Heart right ventricle (tissue), 16 donors: ENCODE data around the gene NUP88. TPM values are rescaled to one million over a fixed set of nuclear protein-coding genes. Genes with fewer than 3 reads are reported as not detected.

Experiments used
- ATAC-seq, 8 donors: fragments of 200-7000 bp; cut with Tn5 transposase; one replicate each; pipeline ENCODE4 v1.9.1; 2020; ENCODE audit warnings: mild to moderate bottlenecking in 8 of 8, moderate library complexity in 8 of 8, moderate number of reproducible peaks in 1 of 8
- DNase-seq, 2 donors: peaks; one replicate each; pipeline ENCODE4 v3.0.0-alpha.2; 2020
- H3K27ac ChIP-seq, 10 donors: fragments of 200-600 bp; sonication (generic) in 2 of 10; one replicate each; pipeline versions ENCODE4 v1.5.0 to v1.8.0; 2020 to 2022; ENCODE audit warnings: mild to moderate bottlenecking in 3 of 10
- H3K27me3 ChIP-seq, 7 donors: fragments of 200-600 bp; one replicate each; pipeline ENCODE4 v1.8.0; 2021 to 2022; ENCODE audit warnings: mild to moderate bottlenecking in 2 of 7
- H3K36me3 ChIP-seq, 9 donors: fragments of 200-600 bp; sonication (generic) in 1 of 9; one replicate each; pipeline versions ENCODE4 v1.5.0 to v1.8.0; 2020 to 2022; ENCODE audit warnings: mild to moderate bottlenecking in 2 of 9
- H3K4me1 ChIP-seq, 9 donors: fragments of 200-600 bp; sonication (generic) in 1 of 9; one replicate each; pipeline versions ENCODE4 v1.5.0 to v1.8.0; 2020 to 2022; ENCODE audit warnings: mild to moderate bottlenecking in 4 of 9
- H3K4me3 ChIP-seq, 10 donors: fragments of 200-600 bp; sonication (generic) in 2 of 10; one replicate each; pipeline versions ENCODE4 v1.5.0 to v1.8.0; 2020 to 2022; ENCODE audit warnings: mild to moderate bottlenecking in 7 of 10, moderate library complexity in 2 of 10
- H3K9me3 ChIP-seq, 11 donors: fragments of 200-600 bp in 10 of 11; sonication (generic) in 2 of 11; one replicate each; pipeline versions ENCODE4 v1.5.0 to v1.8.0; 2013 to 2022; ENCODE audit warnings: mild to moderate bottlenecking in 2 of 11, control low read depth in 1 of 11, moderate library complexity in 1 of 11
- WGBS, 2 donors: extraction: QIAGEN DNeasy Blood & Tissue Kit; methylation state at CpG; one replicate each; pipeline ENCODE4 v1.1.7; 2013; ENCODE audit warnings: inconsistent platforms in 1 of 2; 5-methylcytosine and 5-hydroxymethylcytosine counted together
- intact Hi-C, 10 donors: fragments of 100-400 bp; cut with DNase I; formaldehyde crosslinking; loops; one replicate each; pipeline versions ENCODE4 v1.11.1 to v1.14.2; 2022
- polyA plus RNA-seq, 2 donors: library from polyadenylated mRNA; stranded (reverse); fragments of 200-250 nt; gene quantifications; one replicate each; pipeline ENCODE4 v1.2.3, GENCODE V29; 2013
- total RNA-seq, 10 donors: library from RNA; stranded (reverse); fragmentation: NEBNext Ultra II Directional in 3 of 10; extraction: Animal tissue kit (Norgen Biotek cat#: 25700) in 3 of 10; gene quantifications; one replicate each; pipeline versions ENCODE4 v1.2.1 to v1.2.4, GENCODE V29; 2021 to 2023
- TF ChIP-seq, protein P1 (sequence below), 9 donors: fragments of 200-600 bp; sonication (generic) in 2 of 9; IDR thresholded peaks; one replicate each; pipeline versions ENCODE4 v1.5.0 to v1.8.0; 2021 to 2022; ENCODE audit warnings: antibody characterized with exemption in 9 of 9, mild to moderate bottlenecking in 5 of 9, moderate library complexity in 1 of 9
- donor health status: Arrhythmogenic right ventricular cardiomyopathy.
- donor health status: ischemic (EF 13 %, LVEDD 7.1; RV severe dilation, severe dysfunction).
- donor health status: healthy with polysubstance abuse.
- donor health status: DM: no; HTN: yes; CAD: no.
- donor health status: DM: no; HTN: no; CAD: no.
- donor health status: ischemic (EF 25% LVEDD 6.9; RV normal size, moderate dysfunction).
- donor health status: ischemic (EF 25% LVEDD 5.7; RV mildly dilated, moderate dysfunction).
- donor health status: healthy.
- donor health status: DM: yes; HTN: yes; CAD: no.
- donor health status: Ischemic cardiomyopathy.
- donor health status: ischemic (EF 35%, LVEDD 5.7; RV mildly dilated, moderate dysfunction).
- donor health status: nonischemic (EF 11% LVEDD 7.7; RV severe dilation, severe dysfunction).
- donor health status: DM: yes; HTN: yes; CAD: no.
- donor health status: PGD.
- donor health status: ischemic (EF 29% LVEDD 5.4; RV normal size, mild dysfunction).
- donor health status: nonischemic (EF 23%, LVEDD 6.1; RV moderate dilation, normal function).

Gene NUP88
- total and polyA plus RNA-seq, 12 donors = 23.3 to 59.7 (median 35.5) TPM

- ATAC-seq (no peak), DNase-seq (no peak)
- 89 to 95% methylated on average over 11 of the region's 11 CpGs for WGBS, 2 donors
- Histone ChIP-seq H3K27me3 (no peaks in the 10 kb centered on the region), H3K4me3 (no peak overlapping the region), H3K4me1 (no peaks in the 10 kb centered on the region), H3K27ac (no peak overlapping the region), H3K36me3 (peaks cover 6 to 100% (median 80%) of the 10 kb centered on the region in 9 donors), H3K9me3 (no peaks in the 10 kb centered on the region)
- TF ChIP-seq, protein P1, sequence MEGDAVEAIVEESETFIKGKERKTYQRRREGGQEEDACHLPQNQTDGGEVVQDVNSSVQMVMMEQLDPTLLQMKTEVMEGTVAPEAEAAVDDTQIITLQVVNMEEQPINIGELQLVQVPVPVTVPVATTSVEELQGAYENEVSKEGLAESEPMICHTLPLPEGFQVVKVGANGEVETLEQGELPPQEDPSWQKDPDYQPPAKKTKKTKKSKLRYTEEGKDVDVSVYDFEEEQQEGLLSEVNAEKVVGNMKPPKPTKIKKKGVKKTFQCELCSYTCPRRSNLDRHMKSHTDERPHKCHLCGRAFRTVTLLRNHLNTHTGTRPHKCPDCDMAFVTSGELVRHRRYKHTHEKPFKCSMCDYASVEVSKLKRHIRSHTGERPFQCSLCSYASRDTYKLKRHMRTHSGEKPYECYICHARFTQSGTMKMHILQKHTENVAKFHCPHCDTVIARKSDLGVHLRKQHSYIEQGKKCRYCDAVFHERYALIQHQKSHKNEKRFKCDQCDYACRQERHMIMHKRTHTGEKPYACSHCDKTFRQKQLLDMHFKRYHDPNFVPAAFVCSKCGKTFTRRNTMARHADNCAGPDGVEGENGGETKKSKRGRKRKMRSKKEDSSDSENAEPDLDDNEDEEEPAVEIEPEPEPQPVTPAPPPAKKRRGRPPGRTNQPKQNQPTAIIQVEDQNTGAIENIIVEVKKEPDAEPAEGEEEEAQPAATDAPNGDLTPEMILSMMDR (IDR thresholded peaks at IDR 0.05) = no peak
- intact Hi-C loops = no loop called here
These were observed 39.9 kb downstream of the NUP88 start for GRCh38 chr17:5379351-5380107.

GRCh38 chr17:5378566-5379207 is 40.8 kb downstream of the NUP88 start:
- TF ChIP-seq, protein P1 (IDR thresholded peaks at IDR 0.05) = no peak
- Histone ChIP-seq H3K36me3 (peaks cover 6 to 100% (median 72%) of the 10 kb centered on the region in 9 donors), H3K27me3 (no peaks in the 10 kb centered on the region), H3K4me1 (no peaks in the 10 kb centered on the region), H3K27ac (no peak overlapping the region), H3K9me3 (no peaks in the 10 kb centered on the region), H3K4me3 (no peak overlapping the region)
- DNase-seq (no peak), ATAC-seq (no peak)
- WGBS, 2 donors = 90 to 93% methylated on average over 3 of the region's 3 CpGs
- intact Hi-C loops = no loop called here

GRCh38 chr17:5373112-5373511 is 46.4 kb downstream of the NUP88 start:
- Histone ChIP-seq H3K27me3 (no peaks in the 10 kb centered on the region), H3K36me3 (peaks cover 0 to 100% (median 75%) of the 10 kb centered on the region in 9 donors), H3K4me3 (no peak overlapping the region), H3K4me1 (no peaks in the 10 kb centered on the region), H3K9me3 (no peaks in the 10 kb centered on the region), H3K27ac (no peak overlapping the region)
- no peak for ATAC-seq
- WGBS, 2 donors = 78 to 81% methylated on average over 6 of the region's 6 CpGs
- DNase-seq = no peak
- TF ChIP-seq, protein P1 (IDR thresholded peaks at IDR 0.05) = no peak
- intact Hi-C loops = no loop called here

GRCh38 chr17:5370411-5370810 is 49.1 kb downstream of the NUP88 start:
- WGBS, 2 donors = 97% methylated on average over 4 of the region's 4 CpGs
- intact Hi-C loops = no loop called here

More at GRCh38 chr17:5370411-5370810, 49.1 kb downstream of the NUP88 start:
- DNase-seq (no peak), ATAC-seq (no peak)
- Histone ChIP-seq H3K4me1 (no peaks in the 10 kb centered on the region), H3K36me3 (peaks cover 0 to 100% (median 65%) of the 10 kb centered on the region in 9 donors), H3K9me3 (no peaks in the 10 kb centered on the region), H3K27me3 (no peaks in the 10 kb centered on the region), H3K27ac (no peak overlapping the region), H3K4me3 (no peak overlapping the region)
- TF ChIP-seq, protein P1 (IDR thresholded peaks at IDR 0.05) = no peak
